22Rv1 (cell line): ENCODE data around the gene EPHA6.
A peak's percentile ranks its signal among the peaks of the same experiment; 100 is the strongest.

ENCODE experiments used
- ZFX ChIP-seq: fragments of 450-650 bp; IDR thresholded peaks from 2 replicates; pipeline ENCODE4 v1.6.1; 2017; ENCODE audit warnings: antibody characterized with exemption, borderline replicate concordance
- TF ChIP-seq, protein P1 (sequence below): fragments of 450-650 bp; IDR thresholded peaks from 2 replicates; pipeline ENCODE4 v1.5.1; 2017; ENCODE audit warnings: mild to moderate bottlenecking

DNA sequence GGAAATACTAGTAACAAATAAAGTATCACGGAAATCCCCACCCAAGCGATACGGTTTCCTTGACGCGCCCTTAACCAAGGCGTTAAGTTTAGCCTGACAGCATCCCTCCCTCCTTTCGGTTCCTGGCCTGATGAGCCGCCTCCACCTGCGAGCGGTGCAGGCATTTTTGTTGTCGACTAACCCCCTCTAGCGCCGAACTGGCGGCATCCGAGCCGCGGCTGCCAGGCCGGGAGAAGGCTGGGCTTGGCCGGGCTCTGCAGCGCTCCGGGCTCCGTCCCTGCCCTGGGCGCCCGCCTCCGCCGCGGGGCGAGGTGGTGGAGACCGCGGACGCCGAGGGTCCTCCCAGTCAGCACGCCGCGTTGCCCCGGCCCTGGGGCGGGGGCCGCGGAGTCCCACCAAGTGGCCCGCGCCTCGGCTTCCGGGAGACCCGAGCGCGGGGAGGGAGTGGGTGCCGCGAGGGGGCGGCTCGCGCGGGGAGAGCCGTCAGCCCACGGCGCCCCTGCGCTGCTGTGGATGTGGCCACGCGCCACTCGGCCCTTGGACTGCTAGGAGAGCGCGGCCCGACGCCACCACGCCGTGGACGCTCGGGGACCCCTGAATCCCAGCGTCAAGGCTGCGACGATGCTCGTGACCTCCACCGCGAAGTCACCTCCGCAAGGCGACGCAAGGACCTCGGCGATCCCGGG is 1.1 kb upstream of the EPHA6 start:
- TF ChIP-seq, protein P1, sequence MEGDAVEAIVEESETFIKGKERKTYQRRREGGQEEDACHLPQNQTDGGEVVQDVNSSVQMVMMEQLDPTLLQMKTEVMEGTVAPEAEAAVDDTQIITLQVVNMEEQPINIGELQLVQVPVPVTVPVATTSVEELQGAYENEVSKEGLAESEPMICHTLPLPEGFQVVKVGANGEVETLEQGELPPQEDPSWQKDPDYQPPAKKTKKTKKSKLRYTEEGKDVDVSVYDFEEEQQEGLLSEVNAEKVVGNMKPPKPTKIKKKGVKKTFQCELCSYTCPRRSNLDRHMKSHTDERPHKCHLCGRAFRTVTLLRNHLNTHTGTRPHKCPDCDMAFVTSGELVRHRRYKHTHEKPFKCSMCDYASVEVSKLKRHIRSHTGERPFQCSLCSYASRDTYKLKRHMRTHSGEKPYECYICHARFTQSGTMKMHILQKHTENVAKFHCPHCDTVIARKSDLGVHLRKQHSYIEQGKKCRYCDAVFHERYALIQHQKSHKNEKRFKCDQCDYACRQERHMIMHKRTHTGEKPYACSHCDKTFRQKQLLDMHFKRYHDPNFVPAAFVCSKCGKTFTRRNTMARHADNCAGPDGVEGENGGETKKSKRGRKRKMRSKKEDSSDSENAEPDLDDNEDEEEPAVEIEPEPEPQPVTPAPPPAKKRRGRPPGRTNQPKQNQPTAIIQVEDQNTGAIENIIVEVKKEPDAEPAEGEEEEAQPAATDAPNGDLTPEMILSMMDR, result peak; percentile 75
- TF ChIP-seq ZFX, result no peak
